H9 (cell line): Measurements from ENCODE around the gene ATP1A4. TPM values are rescaled to one million over a fixed set of nuclear protein-coding genes. Genes with fewer than 3 reads are reported as not detected.

ENCODE experiments used
- DNase-seq: peaks from one replicate; pipeline ENCODE4 v3.0.0-alpha.2; 2017
- H2AFZ ChIP-seq: one replicate; pipeline ENCODE4 v1.6.1; 2013; ENCODE audit warnings: mild to moderate bottlenecking, low read length, control low read depth, moderate library complexity
- H2AK5ac ChIP-seq: 2 replicates; pipeline ENCODE4 v1.6.1; 2013; ENCODE audit warnings: low read length, control low read depth, mixed read lengths; ENCODE audit not compliant: insufficient read length
- H2BK120ac ChIP-seq: one replicate; pipeline ENCODE4 v1.6.1; 2013; ENCODE audit warnings: low read depth, mild to moderate bottlenecking, low read length, control low read depth, inconsistent platforms; ENCODE audit not compliant: poor library complexity, severe bottlenecking
- H2BK12ac ChIP-seq: 2 replicates; pipeline ENCODE4 v1.6.1; 2013; ENCODE audit warnings: low read length, control low read depth, mixed read lengths, low read depth; ENCODE audit not compliant: insufficient read length
- H2BK15ac ChIP-seq: 2 replicates; pipeline ENCODE4 v1.6.1; 2013; ENCODE audit warnings: low read depth, low read length, control low read depth
- H2BK20ac ChIP-seq: one replicate; pipeline ENCODE4 v1.6.1; 2013; ENCODE audit warnings: low read depth, mild to moderate bottlenecking, low read length, control low read depth, inconsistent platforms; ENCODE audit not compliant: poor library complexity, severe bottlenecking
- H2BK5ac ChIP-seq: 2 replicates; pipeline ENCODE4 v1.6.1; 2013; ENCODE audit warnings: low read length, control low read depth, mixed read lengths; ENCODE audit not compliant: insufficient read length
- H3K14ac ChIP-seq: 2 replicates; pipeline ENCODE4 v1.6.1; 2013; ENCODE audit warnings: low read length, control low read depth; ENCODE audit not compliant: insufficient read depth
- H3K18ac ChIP-seq: 2 replicates; pipeline ENCODE4 v1.6.1; 2013; ENCODE audit warnings: low read depth, mild to moderate bottlenecking, mixed read lengths, low read length, control low read depth; ENCODE audit not compliant: insufficient read length
- H3K23ac ChIP-seq: 2 replicates; pipeline ENCODE4 v1.6.1; 2013; ENCODE audit warnings: low read length, control low read depth, mixed read lengths, low read depth; ENCODE audit not compliant: insufficient read length
- H3K23me2 ChIP-seq: 2 replicates; pipeline ENCODE4 v1.6.1; 2013; ENCODE audit warnings: low read depth, mild to moderate bottlenecking, mixed read lengths, low read length, control low read depth; ENCODE audit not compliant: insufficient read length, poor library complexity, severe bottlenecking
- H3K27ac ChIP-seq: 2 replicates; pipeline ENCODE4 v1.5.1; 2013; ENCODE audit warnings: low read length, control low read depth, mixed read lengths, low read depth; ENCODE audit not compliant: insufficient read length
- H3K27me3 ChIP-seq: 2 replicates; pipeline ENCODE4 v1.6.1; 2013; ENCODE audit warnings: low read length, control low read depth, inconsistent platforms; ENCODE audit not compliant: insufficient read depth
- H3K4ac ChIP-seq: 2 replicates; pipeline ENCODE4 v1.6.1; 2013; ENCODE audit warnings: low read depth, mild to moderate bottlenecking, control low read depth, inconsistent platforms, low read length, moderate library complexity
- H3K4me1 ChIP-seq: 2 replicates; pipeline ENCODE4 v1.6.1; 2013; ENCODE audit warnings: low read length, control low read depth, inconsistent platforms; ENCODE audit not compliant: insufficient read depth
- H3K4me2 ChIP-seq: 2 replicates; pipeline ENCODE4 v1.6.1; 2013; ENCODE audit warnings: low read length, control low read depth, mixed read lengths; ENCODE audit not compliant: insufficient read length, insufficient read depth
- H3K56ac ChIP-seq: 2 replicates; pipeline ENCODE4 v1.6.1; 2013; ENCODE audit warnings: low read depth, mild to moderate bottlenecking, mixed read lengths, low read length, control low read depth; ENCODE audit not compliant: insufficient read length
- H3K79me1 ChIP-seq: 2 replicates; pipeline ENCODE4 v1.6.1; 2013; ENCODE audit warnings: low read depth, mild to moderate bottlenecking, moderate library complexity, low read length, control low read depth, inconsistent platforms; ENCODE audit not compliant: insufficient read depth, poor library complexity, severe bottlenecking
- H3K79me2 ChIP-seq: 2 replicates; pipeline ENCODE4 v1.6.1; 2013; ENCODE audit warnings: low read length, control low read depth, inconsistent platforms; ENCODE audit not compliant: insufficient read depth
- H3K9ac ChIP-seq: 2 replicates; pipeline ENCODE4 v1.6.1; 2013; ENCODE audit warnings: low read length, control low read depth, mixed read lengths; ENCODE audit not compliant: insufficient read length; ENCODE audit errors: extremely low read depth
- H3K9me3 ChIP-seq: one replicate; pipeline ENCODE4 v1.6.1; 2013; ENCODE audit warnings: low read depth, low read length, inconsistent platforms; ENCODE audit not compliant: control insufficient read depth
- H3T11ph ChIP-seq: one replicate; pipeline ENCODE4 v1.6.1; 2013; ENCODE audit warnings: mild to moderate bottlenecking, low read length, control low read depth, inconsistent platforms
- H4K20me1 ChIP-seq: one replicate; pipeline ENCODE4 v1.6.1; 2013; ENCODE audit not compliant: control insufficient read depth, insufficient read length, insufficient read depth
- H4K5ac ChIP-seq: 2 replicates; pipeline ENCODE4 v1.6.1; 2013; ENCODE audit warnings: low read depth, mild to moderate bottlenecking, mixed read lengths, low read length, control low read depth; ENCODE audit not compliant: insufficient read length
- H4K8ac ChIP-seq: replicated peaks from 2 replicates; pipeline ENCODE4 v1.6.1; 2013; ENCODE audit warnings: low read length, control low read depth, mixed read lengths, low read depth; ENCODE audit not compliant: insufficient read length
- H4K91ac ChIP-seq: 2 replicates; pipeline ENCODE4 v1.6.1; 2013; ENCODE audit warnings: low read depth, mild to moderate bottlenecking, moderate library complexity, mixed read lengths, low read length, control low read depth; ENCODE audit not compliant: insufficient read length
- H3K27ac Mint-ChIP-seq, 3 experiments: 2 replicates in 2 of 3; 3 replicates in 1 of 3; pipeline ENCODE4 v1.8.0; 2020 to 2021; ENCODE audit warnings: mixed read lengths in 3 of 3, mild to moderate bottlenecking in 1 of 3, moderate library complexity in 1 of 3
- H3K27me3 Mint-ChIP-seq: 2 replicates; pipeline ENCODE4 v1.8.0; 2021; ENCODE audit warnings: low read depth, mild to moderate bottlenecking, moderate library complexity, mixed read lengths
- H3K36me3 Mint-ChIP-seq, 3 experiments: 2 replicates in 2 of 3; 3 replicates in 1 of 3; pipeline ENCODE4 v1.8.0; 2020 to 2021; ENCODE audit warnings: low read depth in 3 of 3, mixed read lengths in 3 of 3; ENCODE audit not compliant: insufficient read depth in 1 of 3
- H3K4me1 Mint-ChIP-seq, 2 experiments: 2 replicates each; pipeline ENCODE4 v1.8.0; 2020; ENCODE audit warnings: mixed read lengths in 2 of 2
- H3K4me3 Mint-ChIP-seq, 2 experiments: 2 replicates in 1 of 2; 3 replicates in 1 of 2; pipeline ENCODE4 v1.8.0; 2020 to 2021; ENCODE audit warnings: mild to moderate bottlenecking in 2 of 2, mixed read lengths in 2 of 2, moderate library complexity in 1 of 2
- H3K9me3 Mint-ChIP-seq, 2 experiments: 2 replicates in 1 of 2; 3 replicates in 1 of 2; pipeline ENCODE4 v1.8.0; 2020; ENCODE audit warnings: mild to moderate bottlenecking in 2 of 2, mixed read lengths in 2 of 2, moderate library complexity in 1 of 2
- CTCF ChIP-seq: fragments of 200-600 bp; sonication (generic); conservative IDR thresholded peaks from 3 replicates; pipeline ENCODE4 v1.8.0; 2021; ENCODE audit warnings: antibody characterized with exemption, mild to moderate bottlenecking
- WGBS: extraction: QIAGEN DNeasy Blood & Tissue Kit; methylation state at CpG from one replicate; pipeline ENCODE4 v1.1.7; 2013; ENCODE audit warnings: missing lambda C conversion rate, low lambda C conversion rate, mixed read lengths; ENCODE audit not compliant: insufficient read length; ENCODE audit errors: extremely low coverage; 5-methylcytosine and 5-hydroxymethylcytosine counted together
- total RNA-seq: library from RNA; stranded (reverse); gene quantifications from 2 replicates; pipeline ENCODE4 v1.2.1, GENCODE V29; 2021

ATP1A4 gene
- total RNA-seq, 1 experiment from 2014 or later = 0.20 TPM

DNA sequence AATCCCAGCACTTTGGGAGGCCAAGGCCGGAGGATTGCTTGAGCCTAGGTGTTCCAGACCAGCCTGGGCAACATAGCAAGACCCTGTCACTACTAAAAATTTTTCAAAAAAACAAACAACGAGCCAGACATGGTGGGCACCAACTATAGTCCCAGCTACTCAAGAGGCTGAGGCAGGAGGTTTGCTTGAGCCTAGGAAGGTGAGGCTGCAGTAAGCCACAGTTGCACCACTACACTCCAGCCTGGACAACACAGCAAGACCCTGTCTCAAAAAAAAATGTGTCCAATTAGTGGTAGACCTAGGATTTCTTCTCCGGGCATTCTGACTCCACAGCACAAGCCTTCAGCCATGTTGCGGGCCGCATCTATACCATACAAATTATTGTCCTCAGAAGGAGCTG is 46.2 kb upstream of the ATP1A4 start:
- no peaks in the 10 kb centered on the region for H3K79me1 ChIP-seq
- H3K4me1 Mint-ChIP-seq = peaks cover 36 to 55% of the 10 kb centered on the region in 2 experiments
- no peaks in the 10 kb centered on the region; a peak in 1 of 7 replicates for H3K36me3 Mint-ChIP-seq
- H3K9me3 ChIP-seq = no peaks in the 10 kb centered on the region
- H2BK120ac ChIP-seq = no peak overlapping the region
- H4K20me1 ChIP-seq = no peaks in the 10 kb centered on the region
- no peak overlapping the region for H2BK12ac ChIP-seq
- no peak for DNase-seq
- no peak overlapping the region for H4K8ac ChIP-seq
- no peaks in the 10 kb centered on the region for H3K27me3 ChIP-seq
- H2BK15ac ChIP-seq = no peak overlapping the region
- H3K4me3 Mint-ChIP-seq = no peak overlapping the region
- H4K5ac ChIP-seq = no peak overlapping the region
- no peak overlapping the region for H3K27ac ChIP-seq
- peaks cover 9% of the 10 kb centered on the region for H3K27me3 Mint-ChIP-seq
- no peak overlapping the region for H3K4ac ChIP-seq
- no peak overlapping the region for H3K27ac Mint-ChIP-seq
- no peak overlapping the region for H2AFZ ChIP-seq
- H3K23me2 ChIP-seq = no peaks in the 10 kb centered on the region
- no peak overlapping the region for H3K56ac ChIP-seq
- no peak overlapping the region for H3K23ac ChIP-seq
- TF ChIP-seq CTCF = no peak
- no peak overlapping the region for H3T11ph ChIP-seq
- no peaks in the 10 kb centered on the region; a peak in 1 of 5 replicates for H3K9me3 Mint-ChIP-seq
- H2BK5ac ChIP-seq = no peak overlapping the region
- H3K4me1 ChIP-seq = peaks cover 6% of the 10 kb centered on the region; the same call in 1 of the 2 replicates
- no peak overlapping the region for H4K91ac ChIP-seq
- H3K18ac ChIP-seq = no peak overlapping the region
- no peak overlapping the region for H3K4me2 ChIP-seq
- WGBS = no CpG with 5 or more reads among the region's 5 CpGs
- H3K14ac ChIP-seq = no peak overlapping the region
- H2BK20ac ChIP-seq = no peak overlapping the region
- H3K79me2 ChIP-seq = no peaks in the 10 kb centered on the region
- no peak overlapping the region for H2AK5ac ChIP-seq
- no peak overlapping the region for H3K9ac ChIP-seq
